CD4-positive, alpha-beta T cell treated with Interleukin-15 for 1 hour (primary cell): ENCODE measurements around the gene RDH13.
"Not testable (repeated sequence)": the region's sequence is repeated elsewhere in the genome, so short reads cannot be mapped to it uniquely, and the experiment has no call there.

Source experiments
- DNase-seq: peaks from one replicate; pipeline ENCODE4 v3.0.0-alpha.2; 2020

Gene RDH13

GRCh38 chr19:55008781-55009180 is 54.2 kb downstream of the RDH13 start:
- DNase-seq = not testable (repeated sequence)

GRCh38 chr19:55008189-55008588 is 54.8 kb downstream of the RDH13 start:
- DNase-seq = not testable (repeated sequence)

GRCh38 chr19:55007537-55007936 is 55.4 kb downstream of the RDH13 start:
- DNase-seq = not testable (repeated sequence)

- DNase-seq = not testable (repeated sequence)
Observed at GRCh38 chr19:55006795-55007194, 56.2 kb downstream of the RDH13 start.

GRCh38 chr19:55005684-55006488 is 57.1 kb downstream of the RDH13 start:
- peak; percentile 78 for DNase-seq

- DNase-seq = no peak
Observed at GRCh38 chr19:55000761-55001160, 62.2 kb downstream of the RDH13 start.

DNA sequence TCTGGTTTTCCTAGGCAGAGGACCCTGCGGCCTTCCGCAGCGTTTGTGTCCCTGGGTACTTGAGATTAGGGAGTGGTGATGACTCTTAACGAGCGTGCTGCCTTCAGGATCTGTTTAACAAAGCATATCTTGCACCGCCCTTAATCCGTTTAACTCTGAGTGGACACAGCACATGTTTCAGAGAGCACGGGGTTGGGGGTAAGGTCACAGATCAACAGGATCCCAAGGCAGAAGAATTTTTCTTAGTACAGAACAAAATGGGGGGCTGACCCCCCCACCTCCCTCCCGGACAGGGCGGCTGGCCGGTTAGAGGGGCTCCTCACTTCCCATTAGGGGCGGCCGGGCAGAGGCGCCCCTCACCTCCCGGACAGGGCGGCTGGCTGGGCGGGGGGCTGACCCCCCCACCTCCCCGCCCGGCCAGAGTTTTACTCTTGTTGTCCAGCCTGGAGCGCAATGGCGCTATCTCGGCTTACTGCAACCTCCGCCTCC is 64.2 kb downstream of the RDH13 start:
- DNase-seq = not testable (repeated sequence)

- no peak for DNase-seq
Observed at GRCh38 chr19:54995561-54995960, 67.4 kb downstream of the RDH13 start.
